Esophagus squamous epithelium (tissue), 5 donors: Measurements from ENCODE around the gene NFATC2. TPM values are rescaled to one million over a fixed set of nuclear protein-coding genes. Genes with fewer than 3 reads are reported as not detected.

Experiments used
- DNase-seq: peaks from one replicate; lab custom pipeline; 2025; lab: John Stamatoyannopoulos, UW
- H3K27ac ChIP-seq, 4 donors: fragments of 200-600 bp; sonication (generic); one replicate each; pipeline ENCODE4 v1.5.1; 2016 to 2019; ENCODE audit warnings: mild to moderate bottlenecking in 1 of 4
- H3K27me3 ChIP-seq, 4 donors: fragments of 200-600 bp; sonication (generic); 1 replicate in 3 of 4; 2 replicates in 1 of 4; pipeline versions ENCODE4 v1.5.1 to v1.6.0; 2017 to 2021; ENCODE audit warnings: antibody characterized with exemption in 1 of 4
- H3K36me3 ChIP-seq, 3 donors: fragments of 200-600 bp; sonication (generic); one replicate each; pipeline ENCODE4 v1.5.1; 2016 to 2019
- H3K4me1 ChIP-seq, 3 donors: fragments of 200-600 bp; sonication (generic); one replicate each; pipeline ENCODE4 v1.5.1; 2017 to 2019
- H3K4me3 ChIP-seq, 4 donors: fragments of 200-600 bp; sonication (generic); 1 replicate in 3 of 4; 2 replicates in 1 of 4; pipeline ENCODE4 v1.5.1; 2016 to 2019; ENCODE audit warnings: mild to moderate bottlenecking in 2 of 4, moderate library complexity in 1 of 4
- H3K9me3 ChIP-seq, 3 donors: fragments of 200-600 bp; sonication (generic); one replicate each; pipeline ENCODE4 v1.5.1; 2016 to 2019
- CTCF ChIP-seq, 6 experiments: fragments of 450-650 bp in 4 of 6; fragments of 200-600 bp in 2 of 6; sonication (generic) in 2 of 6; IDR thresholded peaks; one replicate each; pipeline ENCODE4 v1.5.1; 2016 to 2019; ENCODE audit warnings: antibody characterized with exemption in 6 of 6, mild to moderate bottlenecking in 4 of 6, moderate library complexity in 4 of 6
- POLR2A ChIP-seq, 4 donors: fragments of 450-650 bp; IDR thresholded peaks; one replicate each; pipeline ENCODE4 v1.6.1; 2017; ENCODE audit warnings: antibody characterized with exemption in 4 of 4, mild to moderate bottlenecking in 4 of 4, moderate library complexity in 3 of 4
- WGBS, 2 donors: methylation state at CpG; one replicate each; pipeline ENCODE4 v1.1.5; 2018; 5-methylcytosine and 5-hydroxymethylcytosine counted together
- intact Hi-C: fragments of 100-400 bp; cut with DNase I; formaldehyde crosslinking; loops from one replicate; pipeline ENCODE4 v1.15.0; 2022
- total RNA-seq, 4 donors: library from RNA; depleted of rRNA; stranded (reverse); fragments of >200 nt; gene quantifications; one replicate each; pipeline ENCODE4 v1.1.0, GENCODE V29; 2016
- donor health status: DM: yes; HTN: yes; CAD: no.

Gene NFATC2
- total RNA-seq, 4 donors from 2014 or later = 0.83 to 6.7 (median 1.4) TPM

GRCh38 chr20:51531712-51532456 is 10.6 kb downstream of the NFATC2 start:
- H3K9me3 ChIP-seq = no peaks in the 10 kb centered on the region
- WGBS, 2 donors = 82 to 83% methylated on average over 10 to 12 of the region's 12 CpGs
- TF ChIP-seq CTCF (IDR thresholded peaks at IDR 0.05) (no peak), POLR2A (IDR thresholded peaks at IDR 0.05) (no peak)
- H3K4me1 ChIP-seq = peaks cover 7 to 74% (median 8%) of the 10 kb centered on the region in 3 donors
- intact Hi-C loops = no loop called here
- DNase-seq = no peak
- H3K27ac ChIP-seq = peak overlapping the region in 3 of 4 donors; percentile 55 to 79 (median 61)
- no peaks in the 10 kb centered on the region for H3K36me3 ChIP-seq
- H3K27me3 ChIP-seq = no peaks in the 10 kb centered on the region
- no peak overlapping the region for H3K4me3 ChIP-seq

GRCh38 chr20:51531141-51531710 is 11.3 kb downstream of the NFATC2 start:
- intact Hi-C loops = no loop called here
- no peaks in the 10 kb centered on the region for H3K27me3 ChIP-seq
- no peaks in the 10 kb centered on the region for H3K36me3 ChIP-seq
- H3K9me3 ChIP-seq = no peaks in the 10 kb centered on the region
- H3K27ac ChIP-seq = peak overlapping the region in 1 of 4 donors; percentile 5
- TF ChIP-seq POLR2A (IDR thresholded peaks at IDR 0.05) (no peak), CTCF (IDR thresholded peaks at IDR 0.05) (no peak)
- H3K4me3 ChIP-seq = no peak overlapping the region
- WGBS, 2 donors = 54 to 60% methylated on average over 7 to 9 of the region's 11 CpGs
- H3K4me1 ChIP-seq = peaks cover 7 to 76% (median 8%) of the 10 kb centered on the region in 3 donors
- DNase-seq = no peak

GRCh38 chr20:51529758-51530157 is 12.8 kb downstream of the NFATC2 start:
- no peak for DNase-seq
- H3K4me1 ChIP-seq = peaks cover 7 to 78% (median 8%) of the 10 kb centered on the region in 3 donors
- no peaks in the 10 kb centered on the region for H3K9me3 ChIP-seq
- 59 to 77% methylated on average over 5 of the region's 5 CpGs for WGBS, 2 donors
- TF ChIP-seq POLR2A (IDR thresholded peaks at IDR 0.05) (no peak), CTCF (IDR thresholded peaks at IDR 0.05) (no peak)
- H3K27me3 ChIP-seq = no peaks in the 10 kb centered on the region
- intact Hi-C loops = no loop called here
- H3K36me3 ChIP-seq = no peaks in the 10 kb centered on the region
- H3K27ac ChIP-seq = peak overlapping the region in 1 of 4 donors; percentile 8
- no peak overlapping the region for H3K4me3 ChIP-seq

- H3K27me3 ChIP-seq = no peaks in the 10 kb centered on the region
- WGBS, 2 donors = 40 to 55% methylated on average over 13 of the region's 13 CpGs
- no peaks in the 10 kb centered on the region for H3K36me3 ChIP-seq
- no peak for DNase-seq
- intact Hi-C loops = no loop called here
- peak overlapping the region in 1 of 4 donors; percentile 23 for H3K4me3 ChIP-seq
- TF ChIP-seq CTCF (IDR thresholded peaks at IDR 0.05) = no peak
- TF ChIP-seq POLR2A (IDR thresholded peaks at IDR 0.05) = no peak
- no peaks in the 10 kb centered on the region for H3K9me3 ChIP-seq
- peaks cover 7 to 76% (median 8%) of the 10 kb centered on the region in 3 donors for H3K4me1 ChIP-seq
- peak overlapping the region in 1 of 4 donors; percentile 8 for H3K27ac ChIP-seq
These were observed 13.3 kb downstream of the NFATC2 start for GRCh38 chr20:51529081-51529681.
